ENCODE measurements around the gene ZNF778.

GRCh38 chr16:89197633-89198416 lies 19.7 kb upstream of the ZNF778 start:
- TF ChIP-seq CC2D1A (CRISPR knock-in tag; IDR thresholded peaks at IDR 0.05), result no peak
- no peak for TF ChIP-seq ZNF530 (CRISPR knock-in tag; IDR thresholded peaks at IDR 0.05; ENCODE audit: low read depth)
- no peak for TF ChIP-seq CBX1 (IDR thresholded peaks at IDR 0.05; ENCODE audit: low read depth)
- TF ChIP-seq PBX2 (CRISPR knock-in tag; IDR thresholded peaks at IDR 0.05), result no peak

All from HepG2 (cell line).